Right kidney (tissue), 1 donor: ENCODE measurements around the gene RRBP1.

Source experiments
- DNase-seq: peaks from one replicate; pipeline ENCODE4 v3.0.0-alpha.2; 2016

The RRBP1 gene

DNA sequence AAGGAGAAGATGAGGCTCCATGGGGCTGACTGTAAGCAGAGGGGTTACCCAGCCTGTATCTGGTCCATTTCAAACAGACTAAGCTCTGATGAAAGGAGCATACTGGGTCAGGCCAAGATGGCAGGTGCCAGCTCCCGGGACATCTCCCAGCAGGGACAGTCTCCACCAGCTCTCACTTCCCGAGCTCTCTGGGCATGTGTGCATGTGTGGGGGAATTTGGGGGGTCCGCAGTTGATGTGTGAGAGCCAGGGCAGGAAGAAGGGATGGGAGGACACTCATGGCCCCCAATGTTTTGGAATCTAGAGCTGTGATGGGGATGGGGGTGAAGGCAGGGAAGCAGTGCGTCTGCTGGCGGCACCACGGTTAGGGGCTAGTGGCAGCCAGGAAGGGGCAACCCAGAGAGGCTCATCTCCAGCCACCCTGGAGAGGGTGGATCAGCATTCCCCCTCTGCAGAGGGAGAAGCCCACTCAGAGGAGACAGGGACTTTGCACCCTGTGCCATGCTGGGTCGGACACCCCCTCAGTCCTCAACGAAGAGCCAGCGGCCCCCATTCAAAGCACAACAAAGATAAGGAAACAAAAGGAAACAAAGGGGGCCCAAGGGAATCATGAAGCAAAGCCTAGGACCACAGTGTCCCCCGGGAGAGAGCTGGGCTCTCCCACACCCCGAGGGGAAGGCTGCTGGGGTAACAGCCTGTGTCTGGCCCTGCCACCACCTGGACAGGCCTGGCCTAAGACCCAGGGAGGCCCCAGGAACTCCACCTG, 59.8 kb downstream of the RRBP1 start:
- no peak for DNase-seq

DNA sequence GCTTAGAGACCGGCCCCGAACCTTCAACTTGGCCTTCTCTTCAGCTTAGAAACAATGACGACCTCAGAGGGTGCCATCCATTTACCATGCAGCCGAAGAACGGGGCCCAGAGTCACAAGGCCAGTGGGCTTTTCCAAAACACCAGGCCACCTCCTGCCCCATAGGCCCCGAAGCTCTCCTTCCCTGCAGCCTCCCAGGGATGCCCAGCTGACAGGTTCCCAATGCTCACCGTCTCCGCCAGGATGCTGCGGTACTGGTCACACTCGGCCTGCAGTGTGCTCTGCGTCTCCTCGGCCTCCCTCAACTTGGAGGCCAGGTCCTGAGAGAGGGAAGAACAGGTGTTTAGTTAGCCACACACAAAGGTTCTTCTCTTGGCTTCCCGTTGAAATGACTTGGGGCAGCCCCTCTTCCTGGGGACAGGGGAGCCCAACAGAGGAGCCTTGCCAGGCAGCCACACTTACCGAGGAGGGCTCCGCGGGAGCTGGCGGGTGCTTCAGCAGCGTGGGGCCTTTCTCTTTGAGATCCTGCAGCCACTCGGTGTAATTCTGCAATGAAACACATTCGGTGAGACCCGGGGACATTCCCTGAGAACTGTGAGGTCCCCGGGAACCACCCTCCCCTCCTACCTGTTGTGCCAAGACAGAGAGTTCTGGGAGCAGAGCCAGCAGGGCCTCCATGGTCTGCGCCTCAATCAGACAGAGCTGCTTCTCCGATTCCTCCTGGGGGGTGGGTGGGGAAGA, 60.6 kb downstream of the RRBP1 start:
- no peak for DNase-seq

DNA sequence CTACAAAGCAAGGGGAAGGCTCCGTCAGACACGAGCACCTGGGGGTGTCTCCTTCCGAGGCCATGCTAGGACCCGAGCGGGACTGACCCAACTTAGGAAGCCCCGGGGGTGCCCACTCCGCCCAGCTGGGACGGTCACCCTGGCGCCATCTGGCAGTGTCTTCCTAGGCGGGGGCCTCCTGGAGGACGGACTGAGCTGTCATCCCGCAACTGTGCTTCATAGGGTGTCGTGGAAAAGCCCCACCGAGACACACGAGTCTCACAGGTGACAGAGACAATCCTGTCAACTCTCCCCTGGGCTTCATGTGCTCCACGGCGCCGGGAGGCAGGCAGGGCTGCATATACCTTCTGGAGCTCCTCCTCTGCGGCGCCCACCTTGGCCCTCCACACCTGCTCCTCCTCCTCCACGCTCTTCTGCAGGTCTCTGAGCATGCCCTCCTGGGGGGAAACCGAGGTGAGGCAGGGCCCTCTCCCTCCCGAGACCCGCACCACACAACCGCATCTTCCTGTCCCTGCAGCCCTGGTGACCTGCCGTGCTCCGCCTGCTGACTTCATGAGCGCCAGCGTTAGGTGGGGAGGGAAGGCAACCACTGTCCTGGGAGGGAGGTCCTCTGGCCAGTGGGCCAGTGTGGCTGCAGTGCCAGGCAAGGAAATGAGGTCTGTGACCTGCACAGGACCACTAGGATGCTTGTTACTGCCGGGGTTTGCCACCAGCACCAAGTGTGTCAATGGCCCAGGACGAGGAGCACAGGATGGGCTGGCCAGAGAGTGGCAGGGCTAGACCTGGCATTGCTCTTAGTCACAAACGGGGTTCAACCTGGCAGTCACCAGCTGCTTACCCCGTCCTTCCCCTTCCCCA, 61.4 kb downstream of the RRBP1 start:
- no peak for DNase-seq

DNA sequence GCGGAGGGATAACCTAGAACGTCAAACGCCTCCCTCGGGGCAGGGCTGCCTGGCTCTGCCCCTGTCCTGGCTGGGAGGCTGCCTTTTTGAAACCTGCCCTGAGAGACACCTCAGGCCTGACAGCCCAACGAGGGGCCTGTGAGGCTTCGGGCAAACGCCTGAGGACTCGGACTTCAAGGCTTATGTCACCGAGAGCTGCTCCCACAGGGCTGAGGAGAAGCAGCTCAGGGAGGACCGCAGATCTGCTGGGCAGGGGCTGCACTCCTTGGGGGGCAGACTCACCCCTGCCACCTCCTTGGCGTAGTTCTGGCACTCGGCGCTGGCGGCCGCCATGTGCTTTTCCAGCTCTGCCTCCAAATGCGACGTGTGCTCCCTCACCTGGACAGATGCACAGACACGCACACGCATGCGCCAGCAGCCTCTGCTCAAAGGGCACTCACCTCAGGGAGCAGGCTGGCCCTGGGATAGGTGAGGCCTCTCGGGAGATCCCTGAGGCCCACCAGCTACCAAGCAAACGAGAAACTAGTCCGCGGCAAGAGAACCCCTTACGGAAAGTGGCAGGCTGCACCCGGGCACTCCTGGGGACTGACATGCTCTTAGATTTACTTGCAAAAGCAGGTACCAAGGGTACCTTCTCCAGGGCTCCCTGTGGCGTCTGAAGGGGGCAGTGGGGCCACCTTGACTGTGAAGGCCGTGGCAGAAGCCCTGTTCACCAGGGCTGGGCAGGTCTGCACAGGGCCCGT, 62.5 kb downstream of the RRBP1 start:
- DNase-seq = no peak

GRCh38 chr20:17618673-17619013, 63.4 kb downstream of the RRBP1 start:
- no peak for DNase-seq

GRCh38 chr20:17617868-17618672, 64.0 kb downstream of the RRBP1 start:
- no peak for DNase-seq

GRCh38 chr20:17617212-17617867, 64.7 kb downstream of the RRBP1 start:
- peak; percentile 46 for DNase-seq

DNA sequence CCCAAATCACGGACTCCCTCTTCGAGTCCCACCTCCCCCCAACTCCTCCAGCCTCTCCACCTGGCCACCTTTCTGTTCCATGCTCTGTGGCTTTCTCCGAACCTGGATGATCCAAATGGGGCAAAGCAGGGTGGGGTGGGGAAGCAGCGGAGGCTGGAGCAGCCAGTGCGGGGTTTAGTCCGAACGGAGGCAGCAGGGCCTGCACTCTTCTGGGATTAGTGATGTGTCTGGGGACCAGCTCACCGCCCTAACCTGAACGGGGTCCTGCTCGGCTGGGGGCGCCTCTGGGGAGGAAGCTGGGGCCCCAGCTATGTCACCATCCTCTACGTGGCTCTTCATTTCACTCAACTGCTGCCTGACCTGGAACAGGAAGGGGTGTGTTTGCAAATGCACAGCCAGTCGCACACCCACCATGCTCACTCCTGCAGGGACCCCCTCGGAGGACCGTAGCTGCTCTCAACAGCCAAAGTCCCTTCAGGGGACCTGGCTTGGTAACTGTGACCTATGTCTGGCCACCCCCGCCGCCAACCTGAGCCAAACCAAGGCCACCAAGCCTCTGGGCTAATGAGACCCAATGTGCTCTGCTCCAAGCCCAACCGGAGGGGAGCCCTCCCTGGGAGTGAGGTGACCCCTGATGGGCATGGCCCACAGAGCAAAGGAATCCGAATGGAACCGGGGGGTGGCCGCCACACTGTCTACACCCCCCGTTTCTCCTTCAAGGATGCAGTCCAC, 65.4 kb downstream of the RRBP1 start:
- DNase-seq = no peak

DNA sequence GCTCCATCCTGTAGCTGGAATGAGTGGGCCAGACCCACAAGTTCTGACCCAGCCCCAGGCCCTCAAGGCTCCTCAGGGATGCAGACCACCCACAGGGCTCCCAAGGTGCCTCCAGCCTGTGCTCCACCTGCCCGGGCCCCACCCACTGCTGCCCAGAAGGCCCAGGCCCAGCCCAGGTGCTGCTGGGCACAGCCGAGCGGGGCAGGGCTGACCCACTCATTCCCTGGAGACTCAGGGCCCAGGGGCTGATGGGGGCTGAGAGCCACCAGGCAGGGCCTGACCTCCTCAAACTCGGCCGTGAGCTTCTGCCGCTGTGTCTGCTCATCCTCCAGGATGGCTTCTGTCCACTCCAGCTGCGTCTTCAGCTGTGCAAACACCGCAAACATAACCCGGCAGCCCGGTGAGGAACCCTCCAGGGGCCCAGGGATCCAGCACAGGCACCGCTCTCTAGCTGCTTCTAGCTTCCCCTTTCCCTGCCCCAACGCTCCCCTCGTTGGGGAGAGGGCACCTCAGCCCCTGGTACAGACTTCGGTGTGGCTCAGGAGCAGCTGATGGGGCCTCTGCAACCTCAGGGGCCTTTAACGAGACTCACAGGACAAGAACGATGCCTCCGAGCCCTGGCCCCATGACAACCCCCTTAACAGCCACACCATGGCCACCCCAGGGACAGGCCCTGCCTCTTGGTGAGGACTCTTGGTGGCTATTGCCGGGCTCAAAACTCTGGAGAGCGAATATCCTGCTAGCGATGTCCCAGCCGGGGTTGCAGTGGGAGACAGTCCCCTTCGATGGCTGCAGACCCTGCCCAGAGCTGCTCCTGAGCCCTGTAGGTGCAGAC, 66.2 kb downstream of the RRBP1 start:
- DNase-seq = no peak

DNA sequence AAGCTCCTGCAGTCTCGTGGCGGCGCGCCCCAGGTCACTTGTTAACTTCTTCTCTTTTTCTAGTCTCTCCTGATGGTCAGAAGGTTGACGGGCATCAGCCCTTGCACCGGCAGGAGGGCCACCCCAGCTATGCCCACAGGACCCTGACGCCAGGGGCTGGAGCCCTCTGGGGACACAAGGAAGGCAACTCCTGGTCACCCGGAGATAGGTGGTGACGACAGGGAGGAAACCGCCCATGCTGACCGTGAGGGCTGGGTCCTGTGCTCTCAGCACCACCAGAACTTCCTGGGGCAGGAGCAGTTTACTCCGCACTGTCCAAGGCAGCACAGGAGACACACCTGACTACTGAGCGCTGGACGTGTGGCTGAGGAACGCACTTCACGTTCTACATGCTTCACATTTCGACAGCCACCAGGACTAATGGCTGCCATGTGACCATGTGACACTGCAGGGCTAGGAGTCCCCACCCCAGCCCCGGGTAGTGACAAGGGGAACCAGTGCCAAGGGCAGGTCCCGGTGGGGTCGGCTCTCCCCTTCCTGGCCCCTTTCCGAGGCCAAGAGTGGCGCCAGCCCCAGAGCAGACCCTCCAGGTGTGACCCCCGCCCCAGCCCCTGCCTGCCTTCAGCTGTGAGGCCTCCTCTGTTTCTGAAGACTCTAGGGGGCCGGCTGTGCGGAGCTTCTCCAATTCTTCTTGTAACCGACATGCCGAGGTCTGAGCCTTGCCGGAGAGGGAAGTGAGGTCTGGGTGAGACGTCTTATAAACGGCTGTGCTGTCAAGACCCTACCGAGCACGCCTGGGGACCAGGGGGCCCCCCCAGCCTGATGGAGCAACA, 67.0 kb downstream of the RRBP1 start:
- DNase-seq = no peak

GRCh38 chr20:17614176-17614811, 67.7 kb downstream of the RRBP1 start:
- peak; percentile 46 for DNase-seq

DNA sequence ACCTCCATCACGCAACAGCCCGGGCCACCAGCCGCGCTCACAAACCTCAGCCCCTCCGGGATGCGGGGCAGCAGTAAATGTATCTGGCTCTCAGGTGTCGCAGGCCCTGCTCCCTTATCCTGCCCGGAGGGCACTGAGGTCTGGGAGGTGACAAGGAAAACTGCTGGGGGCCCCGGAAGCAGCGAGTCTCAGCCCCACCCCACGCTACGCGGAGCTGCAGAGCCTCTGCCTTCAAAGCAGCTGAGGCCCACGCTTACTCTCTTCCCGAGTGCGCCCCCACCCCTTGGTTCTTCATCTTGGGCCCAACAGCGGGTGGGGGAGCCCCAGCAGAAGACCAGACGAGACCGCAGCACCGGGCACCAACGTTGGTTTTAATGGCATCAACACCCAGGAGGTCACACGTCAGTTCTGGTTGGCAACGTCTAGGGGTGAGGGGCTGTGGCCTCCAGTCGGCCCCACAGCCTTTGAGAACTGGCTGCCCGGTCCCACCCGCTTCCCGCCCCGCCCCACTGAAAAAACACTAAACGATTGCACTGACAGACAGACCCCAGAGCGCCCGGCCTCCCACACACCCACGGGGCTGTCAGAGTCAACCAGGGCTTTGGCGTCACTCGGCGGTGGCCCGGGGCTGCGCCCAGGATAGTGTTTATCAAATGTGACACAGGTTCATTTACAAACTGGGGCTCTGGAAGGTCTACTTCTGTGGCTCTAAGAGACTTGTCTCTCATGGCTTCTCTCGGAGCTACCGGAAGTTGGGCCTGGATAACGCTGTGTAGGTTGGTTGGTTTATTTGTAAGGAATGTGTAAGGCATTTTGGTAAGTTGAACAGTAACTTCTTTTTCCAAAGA, 68.5 kb downstream of the RRBP1 start:
- DNase-seq = peak; percentile 21

GRCh38 chr20:17612992-17613327, 69.1 kb downstream of the RRBP1 start:
- DNase-seq = no peak

DNA sequence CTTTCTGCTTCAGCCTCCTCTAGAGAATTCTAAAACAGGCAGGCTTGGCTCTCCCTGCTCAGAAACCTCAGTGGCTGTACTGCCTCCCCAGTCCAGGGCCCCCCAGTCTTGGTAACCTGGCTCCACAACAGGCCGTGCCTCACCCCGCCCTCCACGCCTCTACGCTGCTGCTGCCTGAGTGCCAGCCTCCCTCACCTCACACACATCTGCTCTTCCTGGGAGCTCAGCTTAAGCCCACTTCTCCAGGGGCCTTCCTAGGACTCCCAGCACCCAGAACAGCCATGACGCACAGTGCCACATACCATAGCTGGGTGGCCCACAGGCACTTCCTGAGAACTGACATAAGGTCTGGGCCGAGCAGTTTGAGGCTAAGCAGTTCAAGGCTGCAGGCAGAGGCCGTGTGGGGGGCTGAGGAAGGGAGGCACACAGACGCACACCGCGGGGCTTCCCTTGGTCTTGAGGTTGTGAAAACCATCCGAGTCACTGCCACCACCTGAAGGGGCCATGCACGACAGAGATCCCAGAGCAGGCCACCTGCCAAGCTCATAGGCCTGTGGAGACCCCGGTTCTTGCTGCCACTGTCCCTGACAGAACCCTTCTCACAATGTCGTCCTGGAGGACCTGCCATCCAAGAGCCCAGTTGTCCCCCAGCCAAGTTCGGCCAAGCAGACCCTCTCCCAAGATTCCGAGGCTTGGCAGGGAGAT, 69.6 kb downstream of the RRBP1 start:
- DNase-seq = no peak

- peak; percentile 16 for DNase-seq
Observed at GRCh38 chr20:17611540-17612286, 70.3 kb downstream of the RRBP1 start.

GRCh38 chr20:17611290-17611539, 70.8 kb downstream of the RRBP1 start:
- DNase-seq = peak; percentile 53
